B cell (primary cell): ENCODE data around the gene TMEM235. TPM values are rescaled to one million over a fixed set of nuclear protein-coding genes. Genes with fewer than 3 reads are reported as not detected.
A peak's percentile ranks its signal among the peaks of the same experiment; 100 is the strongest.

ENCODE experiments used
- ATAC-seq: fragments of 200-7000 bp; cut with Tn5 transposase; one replicate; pipeline ENCODE4 v1.10.0; 2021; ENCODE audit warnings: low read depth, mild to moderate bottlenecking, moderate number of reproducible peaks, moderate library complexity
- CTCF ChIA-PET: fragments of 350-600 bp; sonication (Branson Sonifier 250); formaldehyde crosslinking; loops from one replicate; lab custom pipeline; 2021; ENCODE audit warnings: antibody characterized with exemption, inconsistent platforms; lab: Charles Lee
- POLR2A ChIA-PET: fragments of 350-600 bp; sonication (Branson Sonifier 250); formaldehyde crosslinking; loops from one replicate; lab custom pipeline; 2021; ENCODE audit warnings: antibody characterized with exemption; lab: Charles Lee
- DNase-seq: peaks from one replicate; pipeline ENCODE4 v3.0.0; 2013
- H2AFZ ChIP-seq: 2 replicates; pipeline ENCODE4 v1.6.1; 2012; ENCODE audit warnings: mild to moderate bottlenecking, low read depth, low read length; ENCODE audit not compliant: insufficient read depth, poor library complexity, severe bottlenecking
- H3K27ac ChIP-seq, 2 donors: 1 replicate in 1 of 2; 2 replicates in 1 of 2; pipeline ENCODE4 v1.5.1; 2012 to 2013; ENCODE audit warnings: low read length in 2 of 2, mild to moderate bottlenecking in 2 of 2, moderate library complexity in 1 of 2
- H3K27me3 ChIP-seq, 4 experiments: fragments of 200-600 bp in 1 of 4; sonication (generic) in 1 of 4; replicated peaks in 1 of 4; 1 replicate in 2 of 4; 2 replicates in 2 of 4; pipeline versions ENCODE4 v1.6.1 to v1.7.0; 2013 to 2016; ENCODE audit warnings: low read length in 3 of 4, mild to moderate bottlenecking in 2 of 4, mixed read lengths in 1 of 4, moderate library complexity in 1 of 4; ENCODE audit not compliant: insufficient read depth in 4 of 4, control insufficient read depth in 3 of 4; ENCODE audit errors: control extremely low read depth in 1 of 4
- H3K36me3 ChIP-seq, 2 experiments: replicated peaks in 1 of 2; 1 replicate in 1 of 2; 2 replicates in 1 of 2; pipeline versions ENCODE4 v1.6.1 to v1.7.1; 2013; ENCODE audit warnings: low read length in 1 of 2; ENCODE audit not compliant: insufficient read depth in 2 of 2, control insufficient read depth in 1 of 2; ENCODE audit errors: control extremely low read depth in 1 of 2, extremely low read depth in 1 of 2
- H3K4me1 ChIP-seq, 2 donors: fragments of 200-600 bp in 1 of 2; sonication (generic) in 1 of 2; 1 replicate in 1 of 2; 2 replicates in 1 of 2; pipeline versions ENCODE4 v1.5.1 to v1.6.1; 2013 to 2017; ENCODE audit warnings: low read length in 2 of 2; ENCODE audit not compliant: control insufficient read depth in 2 of 2, insufficient read depth in 2 of 2
- H3K4me2 ChIP-seq: replicated peaks from 2 replicates; pipeline ENCODE3; 2012; ENCODE audit warnings: mild to moderate bottlenecking, low read depth, low read length; ENCODE audit not compliant: poor library complexity, severe bottlenecking
- H3K4me3 ChIP-seq, 5 experiments: fragments of 200-600 bp in 1 of 5; sonication (generic) in 1 of 5; 1 replicate in 3 of 5; 2 replicates in 2 of 5; pipeline versions ENCODE4 v1.5.1 to v1.7.0; 2011 to 2016; ENCODE audit warnings: low read length in 4 of 5, mild to moderate bottlenecking in 4 of 5, low read depth in 2 of 5, control low read depth in 1 of 5, moderate library complexity in 1 of 5; ENCODE audit not compliant: insufficient read depth in 1 of 5; ENCODE audit errors: control extremely low read depth in 1 of 5, extremely low read depth in 1 of 5
- H3K79me2 ChIP-seq: fragments of 200-600 bp; sonication (generic); one replicate; pipeline ENCODE4 v1.6.0; 2016; ENCODE audit warnings: low read length; ENCODE audit not compliant: control insufficient read depth, insufficient read depth
- H3K9ac ChIP-seq: fragments of 200-600 bp; sonication (generic); 2 replicates; pipeline ENCODE4 v1.6.1; 2017; ENCODE audit warnings: mild to moderate bottlenecking, low read length, moderate library complexity
- H3K9me3 ChIP-seq, 3 donors: one replicate each; pipeline versions ENCODE4 v1.6.1 to v1.7.1; 2013; ENCODE audit warnings: low read length in 2 of 3; ENCODE audit not compliant: control insufficient read depth in 2 of 3, insufficient read depth in 1 of 3; ENCODE audit errors: control extremely low read depth in 1 of 3
- H4K20me1 ChIP-seq: 2 replicates; pipeline ENCODE4 v1.6.0; 2012; ENCODE audit warnings: mild to moderate bottlenecking, low read length; ENCODE audit not compliant: insufficient read depth, control insufficient read depth, poor library complexity, severe bottlenecking
- H3K27ac Mint-ChIP-seq: one replicate; pipeline ENCODE4 v1.8.0; 2021; ENCODE audit warnings: mixed read lengths
- H3K27me3 Mint-ChIP-seq: one replicate; pipeline ENCODE4 v1.8.0; 2021; ENCODE audit warnings: mixed read lengths
- H3K4me1 Mint-ChIP-seq: one replicate; pipeline ENCODE4 v1.8.0; 2021; ENCODE audit warnings: mixed read lengths
- H3K4me3 Mint-ChIP-seq: one replicate; pipeline ENCODE4 v1.8.0; 2021; ENCODE audit warnings: mixed read lengths
- H3K9me3 Mint-ChIP-seq: one replicate; pipeline ENCODE4 v1.8.0; 2022; ENCODE audit warnings: mixed read lengths; ENCODE audit not compliant: insufficient read depth
- EZH2 ChIP-seq: IDR thresholded peaks from 2 replicates; pipeline ENCODE4 v1.6.1; 2012; ENCODE audit warnings: borderline replicate concordance, low read depth, mild to moderate bottlenecking, moderate library complexity, low read length; ENCODE audit not compliant: insufficient read depth, poor library complexity, severe bottlenecking
- WGBS: methylation state at CpG from one replicate; pipeline ENCODE4 v1.1.5; 2013; ENCODE audit warnings: missing lambda C conversion rate; ENCODE audit not compliant: insufficient coverage; 5-methylcytosine and 5-hydroxymethylcytosine counted together
- intact Hi-C: fragments of 100-400 bp; cut with micrococcal nuclease; formaldehyde crosslinking; loops from one replicate; pipeline ENCODE4 v1.10.0; 2022
- polyA plus RNA-seq: library from polyadenylated mRNA; depleted of rRNA; stranded (reverse); fragments of >200 nt; gene quantifications from 2 replicates; pipeline ENCODE4 v1.2.3, GENCODE V29; 2012
- small RNA-seq: library from RNA; depleted of rRNA; stranded (forward); fragments of <200 nt; gene quantifications from one replicate; pipeline ENCODE3, GENCODE V24; 2012; ENCODE audit warnings: low replicate concordance, low read depth; ENCODE audit not compliant: insufficient read length
- total RNA-seq, 2 donors: library from RNA; stranded (reverse); fragments of 120-200 nt in 1 of 2; gene quantifications; 1 replicate in 1 of 2; 2 replicates in 1 of 2; pipeline versions ENCODE4 v1.2.3 to v1.2.4, GENCODE V29; 2013 to 2022
- TF ChIP-seq, protein P1 (sequence below): fragments of 200-600 bp; IDR thresholded peaks from one replicate; pipeline ENCODE4 v1.8.0; 2022; ENCODE audit warnings: antibody characterized with exemption, mild to moderate bottlenecking

TMEM235 gene
- total and polyA plus RNA-seq, 2 donors (not counting 1 experiment from before 2014, with no cell fraction given) = not detected

DNA sequence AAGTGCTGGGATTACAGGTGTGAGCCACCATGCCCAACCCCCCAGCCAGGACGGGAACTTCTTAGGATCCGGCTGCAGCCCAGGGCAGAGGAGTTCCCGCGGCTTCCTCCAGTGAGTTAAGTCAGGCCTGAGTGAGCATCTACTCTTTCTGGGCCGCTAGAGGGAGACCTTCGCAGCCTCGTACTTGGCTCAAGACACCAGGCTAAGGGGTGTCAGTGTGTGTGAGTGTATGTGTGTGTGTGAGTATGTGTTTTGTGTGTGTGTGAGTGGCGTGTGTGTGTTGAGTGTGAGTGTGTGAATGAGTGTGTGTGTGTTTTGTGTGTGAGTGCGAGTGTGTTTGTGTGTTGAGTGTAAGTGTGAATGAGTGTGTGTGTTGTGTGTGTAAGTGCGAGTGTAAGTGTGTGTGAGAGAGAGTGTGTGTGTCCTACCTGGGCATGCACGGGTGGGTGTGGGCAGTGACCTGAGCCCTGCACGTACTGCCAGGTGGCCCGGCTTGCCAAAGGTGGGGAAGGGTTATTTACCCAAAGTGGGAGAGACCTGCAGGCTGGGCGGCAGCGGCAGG, 58.5 kb downstream of the TMEM235 start:
- DNase-seq = peak; percentile 89
- Histone ChIP-seq H4K20me1 (no peaks in the 10 kb centered on the region), H2AFZ (no peak overlapping the region), H3K27me3 (no peaks in the 10 kb centered on the region), H3K27ac (no peak overlapping the region), H3K4me2 (peak overlapping the region; percentile 45), H3K79me2 (no peaks in the 10 kb centered on the region), H3K9ac (no peak overlapping the region), H3K4me1 (peaks cover 3 to 10% of the 10 kb centered on the region in 2 donors), H3K36me3 (no peaks in the 10 kb centered on the region), H3K4me3 (no peak overlapping the region), H3K9me3 (no peaks in the 10 kb centered on the region)
- 31% methylated on average over 15 of the region's 15 CpGs for WGBS
- intact Hi-C loops = loop anchor here (1.0 kb wide), 2 partner anchors 70 to 132 kb away; partner anchors contain the start of gene SOCS3
- ChIA-PET CTCF (interaction anchor here (0.6 to 9.2 kb wide), 16 partner anchors 9 to 527 kb away, joined by 3 to 86 read pairs (median 6); partner anchors contain the start of gene SOCS3), POLR2A (interaction anchor here (0.5 to 1.6 kb wide), 3 partner anchors 13 to 70 kb away, joined by 3 to 6 read pairs (median 3); partner anchors contain the start of gene SOCS3)
- H3K27ac Mint-ChIP-seq = no peak overlapping the region
- peak; percentile 98 for ATAC-seq
- H3K9me3 Mint-ChIP-seq = no peaks in the 10 kb centered on the region
- H3K4me1 Mint-ChIP-seq = no peaks in the 10 kb centered on the region
- TF ChIP-seq, protein P1, sequence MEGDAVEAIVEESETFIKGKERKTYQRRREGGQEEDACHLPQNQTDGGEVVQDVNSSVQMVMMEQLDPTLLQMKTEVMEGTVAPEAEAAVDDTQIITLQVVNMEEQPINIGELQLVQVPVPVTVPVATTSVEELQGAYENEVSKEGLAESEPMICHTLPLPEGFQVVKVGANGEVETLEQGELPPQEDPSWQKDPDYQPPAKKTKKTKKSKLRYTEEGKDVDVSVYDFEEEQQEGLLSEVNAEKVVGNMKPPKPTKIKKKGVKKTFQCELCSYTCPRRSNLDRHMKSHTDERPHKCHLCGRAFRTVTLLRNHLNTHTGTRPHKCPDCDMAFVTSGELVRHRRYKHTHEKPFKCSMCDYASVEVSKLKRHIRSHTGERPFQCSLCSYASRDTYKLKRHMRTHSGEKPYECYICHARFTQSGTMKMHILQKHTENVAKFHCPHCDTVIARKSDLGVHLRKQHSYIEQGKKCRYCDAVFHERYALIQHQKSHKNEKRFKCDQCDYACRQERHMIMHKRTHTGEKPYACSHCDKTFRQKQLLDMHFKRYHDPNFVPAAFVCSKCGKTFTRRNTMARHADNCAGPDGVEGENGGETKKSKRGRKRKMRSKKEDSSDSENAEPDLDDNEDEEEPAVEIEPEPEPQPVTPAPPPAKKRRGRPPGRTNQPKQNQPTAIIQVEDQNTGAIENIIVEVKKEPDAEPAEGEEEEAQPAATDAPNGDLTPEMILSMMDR = peak; percentile 74
- TF ChIP-seq EZH2 = no peak
- no peaks in the 10 kb centered on the region for H3K27me3 Mint-ChIP-seq
- H3K4me3 Mint-ChIP-seq = no peak overlapping the region

Small RNAs within 50 kb of the gene (small RNA-seq; reads per million reads assigned to genes)
- gene AC087645.1 = not detected

Other genes with a start within 250 kb of the TMEM235 start
- 891 and 910 TPM in 2 replicates for gene TMC6, start 102.9 kb upstream of the TMEM235 start, total RNA-seq
- gene TMC6, start 102.9 kb upstream of the TMEM235 start, polyA plus RNA-seq = 374 and 424 TPM in 2 replicates
- 235 and 252 TPM in 2 replicates for gene TMC8, start 100.9 kb upstream of the TMEM235 start, total RNA-seq
- 352 and 445 TPM in 2 replicates for gene TMC8, start 100.9 kb upstream of the TMEM235 start, polyA plus RNA-seq
- 1.2 and 1.6 TPM in 2 replicates for gene C17orf99, start 85.2 kb upstream of the TMEM235 start, total RNA-seq
- gene C17orf99, start 85.2 kb upstream of the TMEM235 start, polyA plus RNA-seq = 0.30 and 1.6 TPM in 2 replicates
- gene SYNGR2, start 63.0 kb upstream of the TMEM235 start, total RNA-seq = 380 and 390 TPM in 2 replicates
- 363 and 442 TPM in 2 replicates for gene SYNGR2, start 63.0 kb upstream of the TMEM235 start, polyA plus RNA-seq
- gene TK1, start 44.6 kb upstream of the TMEM235 start, total RNA-seq = 1.5 and 2.2 TPM in 2 replicates
- 2.5 and 3.8 TPM in 2 replicates for gene TK1, start 44.6 kb upstream of the TMEM235 start, polyA plus RNA-seq
- 18.2 and 23.3 TPM in 2 replicates for gene AFMID, start 44.3 kb upstream of the TMEM235 start, total RNA-seq
- gene AFMID, start 44.3 kb upstream of the TMEM235 start, polyA plus RNA-seq = 12.8 and 24.8 TPM in 2 replicates
- 0.51 and 0.84 TPM in 2 replicates for gene BIRC5, start 17.4 kb upstream of the TMEM235 start, total RNA-seq
- gene BIRC5, start 17.4 kb upstream of the TMEM235 start, polyA plus RNA-seq = 0.33 and 0.36 TPM in 2 replicates
- 39.8 and 41.8 TPM in 2 replicates for gene SOCS3, start 128.4 kb downstream of the TMEM235 start, total RNA-seq
- 24.4 and 67.6 TPM in 2 replicates for gene SOCS3, start 128.4 kb downstream of the TMEM235 start, polyA plus RNA-seq
- 88.3 and 91.1 TPM in 2 replicates for gene PGS1, start 147.0 kb downstream of the TMEM235 start, total RNA-seq
- 85.1 and 87.4 TPM in 2 replicates for gene PGS1, start 147.0 kb downstream of the TMEM235 start, polyA plus RNA-seq